ENCODE results near the gene CFAP100.

The CFAP100 gene

GRCh38 chr3:126399351-126399735, 4.6 kb downstream of the CFAP100 start:
- TF ChIP-seq TAF1 (IDR thresholded peaks at IDR 0.05; ENCODE audit: borderline replicate concordance, insufficient read depth, low read length), result no peak
- TF ChIP-seq FOXP2 (optimal IDR thresholded peaks at IDR 0.05; ENCODE audit: borderline replicate concordance, extremely low read depth, extremely low read length, insufficient read depth), result no peak
- TF ChIP-seq, protein P1, sequence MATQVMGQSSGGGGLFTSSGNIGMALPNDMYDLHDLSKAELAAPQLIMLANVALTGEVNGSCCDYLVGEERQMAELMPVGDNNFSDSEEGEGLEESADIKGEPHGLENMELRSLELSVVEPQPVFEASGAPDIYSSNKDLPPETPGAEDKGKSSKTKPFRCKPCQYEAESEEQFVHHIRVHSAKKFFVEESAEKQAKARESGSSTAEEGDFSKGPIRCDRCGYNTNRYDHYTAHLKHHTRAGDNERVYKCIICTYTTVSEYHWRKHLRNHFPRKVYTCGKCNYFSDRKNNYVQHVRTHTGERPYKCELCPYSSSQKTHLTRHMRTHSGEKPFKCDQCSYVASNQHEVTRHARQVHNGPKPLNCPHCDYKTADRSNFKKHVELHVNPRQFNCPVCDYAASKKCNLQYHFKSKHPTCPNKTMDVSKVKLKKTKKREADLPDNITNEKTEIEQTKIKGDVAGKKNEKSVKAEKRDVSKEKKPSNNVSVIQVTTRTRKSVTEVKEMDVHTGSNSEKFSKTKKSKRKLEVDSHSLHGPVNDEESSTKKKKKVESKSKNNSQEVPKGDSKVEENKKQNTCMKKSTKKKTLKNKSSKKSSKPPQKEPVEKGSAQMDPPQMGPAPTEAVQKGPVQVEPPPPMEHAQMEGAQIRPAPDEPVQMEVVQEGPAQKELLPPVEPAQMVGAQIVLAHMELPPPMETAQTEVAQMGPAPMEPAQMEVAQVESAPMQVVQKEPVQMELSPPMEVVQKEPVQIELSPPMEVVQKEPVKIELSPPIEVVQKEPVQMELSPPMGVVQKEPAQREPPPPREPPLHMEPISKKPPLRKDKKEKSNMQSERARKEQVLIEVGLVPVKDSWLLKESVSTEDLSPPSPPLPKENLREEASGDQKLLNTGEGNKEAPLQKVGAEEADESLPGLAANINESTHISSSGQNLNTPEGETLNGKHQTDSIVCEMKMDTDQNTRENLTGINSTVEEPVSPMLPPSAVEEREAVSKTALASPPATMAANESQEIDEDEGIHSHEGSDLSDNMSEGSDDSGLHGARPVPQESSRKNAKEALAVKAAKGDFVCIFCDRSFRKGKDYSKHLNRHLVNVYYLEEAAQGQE (IDR thresholded peaks at IDR 0.05; ENCODE audit: insufficient read depth in 1 of 2, low read depth in 2 of 2, low read length in 2 of 2), result no peak
- no peak for TF ChIP-seq POLR2AphosphoS5 (IDR thresholded peaks at IDR 0.05; ENCODE audit: low read depth, low read length)
- TF ChIP-seq SIN3A (IDR thresholded peaks at IDR 0.05; ENCODE audit: borderline replicate concordance, insufficient read depth, low read length), result no peak

- TF ChIP-seq POLR2AphosphoS5 (IDR thresholded peaks at IDR 0.05; ENCODE audit: low read depth, low read length) (no peak), FOXP2 (optimal IDR thresholded peaks at IDR 0.05; ENCODE audit: borderline replicate concordance, extremely low read depth, extremely low read length, insufficient read depth) (no peak), SIN3A (IDR thresholded peaks at IDR 0.05; ENCODE audit: borderline replicate concordance, insufficient read depth, low read length) (no peak), TAF1 (IDR thresholded peaks at IDR 0.05; ENCODE audit: borderline replicate concordance, insufficient read depth, low read length) (no peak)
Observed at GRCh38 chr3:126399756-126400155, 5.0 kb downstream of the CFAP100 start.

- TF ChIP-seq FOXP2 (optimal IDR thresholded peaks at IDR 0.05; ENCODE audit: borderline replicate concordance, extremely low read depth, extremely low read length, insufficient read depth), result no peak
- TF ChIP-seq SIN3A (IDR thresholded peaks at IDR 0.05; ENCODE audit: borderline replicate concordance, insufficient read depth, low read length), result no peak
- TF ChIP-seq POLR2AphosphoS5 (IDR thresholded peaks at IDR 0.05; ENCODE audit: low read depth, low read length), result no peak
- TF ChIP-seq, protein P1 (IDR thresholded peaks at IDR 0.05; ENCODE audit: insufficient read depth in 1 of 2, low read depth in 2 of 2, low read length in 2 of 2), result no peak
Observed at GRCh38 chr3:126401611-126402160, 7.0 kb downstream of the CFAP100 start.

DNA sequence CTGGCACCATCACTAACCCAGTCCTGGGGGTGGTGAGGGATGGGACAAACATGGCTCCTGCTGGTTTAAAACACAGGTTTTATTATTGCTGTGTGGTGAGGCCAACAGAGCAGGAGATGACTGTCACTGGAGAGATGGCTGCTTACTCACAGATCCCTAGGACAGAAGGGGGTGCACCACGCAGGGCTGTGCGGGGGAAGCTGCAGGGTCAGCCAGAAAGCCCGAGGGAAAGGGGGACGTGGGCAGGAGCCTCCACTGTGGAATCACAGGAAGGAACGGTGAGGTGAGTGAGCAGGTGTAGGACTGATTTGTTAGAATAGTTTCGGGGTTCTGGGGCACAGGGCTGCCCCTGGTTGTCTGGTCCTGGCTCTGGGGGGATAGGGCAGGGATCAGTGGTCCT, 7.5 kb downstream of the CFAP100 start:
- TF ChIP-seq FOXP2 (optimal IDR thresholded peaks at IDR 0.05; ENCODE audit: borderline replicate concordance, extremely low read depth, extremely low read length, insufficient read depth) (no peak), POLR2AphosphoS5 (IDR thresholded peaks at IDR 0.05; ENCODE audit: low read depth, low read length) (no peak), SIN3A (IDR thresholded peaks at IDR 0.05; ENCODE audit: borderline replicate concordance, insufficient read depth, low read length) (no peak), TAF1 (IDR thresholded peaks at IDR 0.05; ENCODE audit: borderline replicate concordance, insufficient read depth, low read length) (no peak)
- TF ChIP-seq, protein P1 (IDR thresholded peaks at IDR 0.05; ENCODE audit: insufficient read depth in 1 of 2, low read depth in 2 of 2, low read length in 2 of 2), result no peak

DNA sequence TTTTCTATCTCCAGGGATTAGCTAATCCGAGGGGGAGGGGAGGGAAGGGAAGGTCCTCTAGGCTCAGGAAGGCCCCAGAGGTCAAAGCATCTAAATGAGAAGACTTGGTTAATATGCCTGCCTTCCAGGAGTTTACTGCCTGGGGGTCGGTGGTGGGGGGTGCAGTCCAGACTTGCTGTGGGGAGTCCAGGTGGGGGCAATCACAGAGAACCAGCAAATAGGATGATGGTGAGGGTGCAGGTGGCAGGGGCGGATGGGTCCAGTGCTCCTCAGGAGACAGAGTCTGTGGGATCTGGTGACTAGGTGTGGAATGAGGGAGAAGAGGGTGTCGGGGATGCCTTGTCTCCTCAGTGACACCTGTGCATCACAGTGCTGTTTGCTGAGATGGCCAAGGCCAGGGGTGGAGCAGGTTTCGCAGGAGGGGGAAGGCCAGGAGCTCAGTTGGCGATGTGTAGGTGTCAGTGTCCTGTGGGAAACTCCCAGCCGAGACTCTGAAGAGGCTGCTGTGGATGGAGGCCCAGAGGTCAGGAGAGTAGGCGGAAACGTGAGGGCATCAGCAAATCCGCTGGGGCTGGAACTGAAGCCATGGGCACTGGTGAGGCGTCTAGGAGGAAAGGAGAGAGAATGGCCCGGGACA, 8.1 kb downstream of the CFAP100 start:
- TF ChIP-seq POLR2AphosphoS5 (IDR thresholded peaks at IDR 0.05; ENCODE audit: low read depth, low read length), result no peak
- TF ChIP-seq FOXP2 (optimal IDR thresholded peaks at IDR 0.05; ENCODE audit: borderline replicate concordance, extremely low read depth, extremely low read length, insufficient read depth), result no peak
- TF ChIP-seq, protein P1 (IDR thresholded peaks at IDR 0.05; ENCODE audit: insufficient read depth in 1 of 2, low read depth in 2 of 2, low read length in 2 of 2), result no peak
- no peak for TF ChIP-seq TAF1 (IDR thresholded peaks at IDR 0.05; ENCODE audit: borderline replicate concordance, insufficient read depth, low read length)
- TF ChIP-seq SIN3A (IDR thresholded peaks at IDR 0.05; ENCODE audit: borderline replicate concordance, insufficient read depth, low read length), result no peak
